ENCODE data around the gene BABAM1.

GRCh38 chr19:17319473-17320238 is 52.4 kb downstream of the BABAM1 start:
- TF ChIP-seq CTCF (IDR thresholded peaks at IDR 0.05; ENCODE audit: low read depth, low read length, poor library complexity, severe bottlenecking) (no peak), EZH2phosphoT487 (IDR thresholded peaks at IDR 0.05; ENCODE audit: borderline replicate concordance, low read length) (no peak)

Measured in DOHH2 (cell line).